Measurements from ENCODE around the gene ZNF618. TPM values are rescaled to one million over a fixed set of nuclear protein-coding genes. Genes with fewer than 3 reads are reported as not detected.

The ZNF618 gene
- polyA plus RNA-seq, 1 of the 3 experiments (the other 2 are of a cell fraction), result 6.2 TPM

DNA sequence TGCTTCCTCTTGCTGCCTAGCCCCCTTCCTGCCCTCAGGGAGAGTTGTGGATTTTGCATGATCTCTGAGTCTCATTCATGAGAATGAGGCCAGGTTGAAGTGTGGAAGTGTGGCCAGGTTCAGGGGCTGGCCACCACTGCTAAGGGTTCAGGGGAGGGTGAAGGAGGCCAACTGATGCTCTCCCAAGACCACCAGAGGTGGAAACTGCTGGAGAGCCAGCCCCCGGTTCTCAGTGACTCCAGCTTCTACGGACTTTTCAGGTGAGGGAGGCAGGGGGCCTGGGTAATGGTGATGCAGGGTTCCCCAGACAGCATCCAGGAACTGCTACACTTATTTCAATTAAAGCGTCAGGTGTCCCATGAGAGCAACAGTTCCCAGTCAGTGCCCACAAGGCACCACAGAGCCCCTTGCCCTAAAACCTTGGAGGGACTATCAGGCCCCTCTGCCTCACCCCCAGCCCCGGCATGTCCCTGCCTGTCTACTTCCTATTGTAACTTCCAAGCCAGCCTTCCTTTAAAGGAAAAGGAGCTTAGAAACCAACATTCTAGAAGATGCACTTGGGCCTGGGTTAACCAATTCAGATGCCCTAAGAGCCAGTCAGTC, 151.9 kb downstream of the ZNF618 start:
- peaks cover 38 to 67% of the 10 kb centered on the region in 2 experiments for H3K36me3 ChIP-seq (replicated peaks in 1 of 2; ENCODE audit: control insufficient read depth in 1 of 2, insufficient read depth in 2 of 2, low read length in 1 of 2)
- ChIA-PET CTCF (no interaction called here), POLR2A (no interaction called here)
- H3F3A ChIP-seq (replicated peaks; ENCODE audit: insufficient read depth), result no peaks in the 10 kb centered on the region
- H3K4me3 ChIP-seq (ENCODE audit: low read depth in 2 of 2, low read length in 1 of 2), result no peak overlapping the region
- no peak overlapping the region for H3K4me2 ChIP-seq
- no peaks in the 10 kb centered on the region; a peak in 1 of 4 replicates for H3K4me1 ChIP-seq (ENCODE audit: control insufficient read depth in 1 of 2, insufficient read depth in 2 of 2, low read depth in 1 of 2, low read length in 1 of 2)
- H3K27me3 ChIP-seq (ENCODE audit: insufficient read depth), result no peaks in the 10 kb centered on the region
- no peaks in the 10 kb centered on the region for H3K9me2 ChIP-seq
- TF ChIP-seq NRF1 (IDR thresholded peaks at IDR 0.05; ENCODE audit: low read depth, low read length), result no peak
- TF ChIP-seq, protein P1, sequence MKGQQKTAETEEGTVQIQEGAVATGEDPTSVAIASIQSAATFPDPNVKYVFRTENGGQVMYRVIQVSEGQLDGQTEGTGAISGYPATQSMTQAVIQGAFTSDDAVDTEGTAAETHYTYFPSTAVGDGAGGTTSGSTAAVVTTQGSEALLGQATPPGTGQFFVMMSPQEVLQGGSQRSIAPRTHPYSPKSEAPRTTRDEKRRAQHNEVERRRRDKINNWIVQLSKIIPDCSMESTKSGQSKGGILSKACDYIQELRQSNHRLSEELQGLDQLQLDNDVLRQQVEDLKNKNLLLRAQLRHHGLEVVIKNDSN (IDR thresholded peaks at IDR 0.05; ENCODE audit: borderline replicate concordance, low read depth), result no peak
- TF ChIP-seq CHD2 (IDR thresholded peaks at IDR 0.05; ENCODE audit: low read length, partially characterized antibody), result no peak
- no peak for TF ChIP-seq POLR2AphosphoS5 (IDR thresholded peaks at IDR 0.05; ENCODE audit: low read depth, low read length)
- TF ChIP-seq SMC3 (IDR thresholded peaks at IDR 0.05; ENCODE audit: low read depth, low read length), result no peak
- TF ChIP-seq TCF12 (IDR thresholded peaks at IDR 0.05), result no peak
- TF ChIP-seq MEF2A (IDR thresholded peaks at IDR 0.05; ENCODE audit: borderline replicate concordance, low read depth), result no peak
- TF ChIP-seq RAD21 (IDR thresholded peaks at IDR 0.05; ENCODE audit: low read length), result no peak
- TF ChIP-seq, protein P2, sequence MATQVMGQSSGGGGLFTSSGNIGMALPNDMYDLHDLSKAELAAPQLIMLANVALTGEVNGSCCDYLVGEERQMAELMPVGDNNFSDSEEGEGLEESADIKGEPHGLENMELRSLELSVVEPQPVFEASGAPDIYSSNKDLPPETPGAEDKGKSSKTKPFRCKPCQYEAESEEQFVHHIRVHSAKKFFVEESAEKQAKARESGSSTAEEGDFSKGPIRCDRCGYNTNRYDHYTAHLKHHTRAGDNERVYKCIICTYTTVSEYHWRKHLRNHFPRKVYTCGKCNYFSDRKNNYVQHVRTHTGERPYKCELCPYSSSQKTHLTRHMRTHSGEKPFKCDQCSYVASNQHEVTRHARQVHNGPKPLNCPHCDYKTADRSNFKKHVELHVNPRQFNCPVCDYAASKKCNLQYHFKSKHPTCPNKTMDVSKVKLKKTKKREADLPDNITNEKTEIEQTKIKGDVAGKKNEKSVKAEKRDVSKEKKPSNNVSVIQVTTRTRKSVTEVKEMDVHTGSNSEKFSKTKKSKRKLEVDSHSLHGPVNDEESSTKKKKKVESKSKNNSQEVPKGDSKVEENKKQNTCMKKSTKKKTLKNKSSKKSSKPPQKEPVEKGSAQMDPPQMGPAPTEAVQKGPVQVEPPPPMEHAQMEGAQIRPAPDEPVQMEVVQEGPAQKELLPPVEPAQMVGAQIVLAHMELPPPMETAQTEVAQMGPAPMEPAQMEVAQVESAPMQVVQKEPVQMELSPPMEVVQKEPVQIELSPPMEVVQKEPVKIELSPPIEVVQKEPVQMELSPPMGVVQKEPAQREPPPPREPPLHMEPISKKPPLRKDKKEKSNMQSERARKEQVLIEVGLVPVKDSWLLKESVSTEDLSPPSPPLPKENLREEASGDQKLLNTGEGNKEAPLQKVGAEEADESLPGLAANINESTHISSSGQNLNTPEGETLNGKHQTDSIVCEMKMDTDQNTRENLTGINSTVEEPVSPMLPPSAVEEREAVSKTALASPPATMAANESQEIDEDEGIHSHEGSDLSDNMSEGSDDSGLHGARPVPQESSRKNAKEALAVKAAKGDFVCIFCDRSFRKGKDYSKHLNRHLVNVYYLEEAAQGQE (IDR thresholded peaks at IDR 0.05; ENCODE audit: low read depth, low read length), result no peak
- TF ChIP-seq EP300 (IDR thresholded peaks at IDR 0.05; ENCODE audit: borderline replicate concordance in 1 of 2, low read depth in 1 of 2, low read length in 1 of 2), result no peak
- TF ChIP-seq NFIC (IDR thresholded peaks at IDR 0.05; ENCODE audit: borderline replicate concordance), result no peak
- no peak for TF ChIP-seq MXI1 (IDR thresholded peaks at IDR 0.05; ENCODE audit: low read depth, low read length)
- no peak for TF ChIP-seq RXRA (IDR thresholded peaks at IDR 0.05; ENCODE audit: borderline replicate concordance, low read depth)
- TF ChIP-seq RFX5 (IDR thresholded peaks at IDR 0.05; ENCODE audit: low read length), result no peak
- no peak overlapping the region for H3K27ac ChIP-seq (ENCODE audit: low read depth in 2 of 2, low read length in 1 of 2)
- no peak for DNase-seq
- 100% methylated on average over 4 of the region's 4 CpGs for WGBS (ENCODE audit: low lambda C conversion rate)
- no peak overlapping the region for H2AFZ ChIP-seq (ENCODE audit: low read depth)
- no peaks in the 10 kb centered on the region for H4K20me1 ChIP-seq (ENCODE audit: insufficient read depth)
- H3K79me2 ChIP-seq (ENCODE audit: insufficient read depth), result no peaks in the 10 kb centered on the region
- no peak overlapping the region for H3K9ac ChIP-seq
- H3K9me3 ChIP-seq, result peaks cover 15% of the 10 kb centered on the region

DNA sequence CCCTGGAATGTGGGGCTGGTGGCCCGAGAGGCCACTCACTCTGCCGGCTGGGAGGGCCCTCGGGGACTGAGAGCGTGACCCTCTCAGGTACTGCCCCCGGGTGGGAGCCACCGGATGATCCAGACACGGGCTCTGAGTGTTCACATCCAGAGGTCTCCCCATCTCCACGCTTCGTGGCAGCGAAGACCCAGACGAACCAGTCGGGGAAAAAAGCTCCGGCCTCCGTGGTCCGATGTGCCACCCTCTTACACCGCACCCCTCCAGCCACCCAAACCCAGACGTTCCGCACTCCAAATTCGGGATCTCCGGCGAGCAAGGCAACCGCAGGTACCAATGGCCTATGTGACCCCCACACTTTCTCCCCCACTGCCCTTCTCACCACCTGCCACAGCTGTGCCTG, 152.5 kb downstream of the ZNF618 start:
- H3F3A ChIP-seq (replicated peaks; ENCODE audit: insufficient read depth), result no peaks in the 10 kb centered on the region
- H3K9me3 ChIP-seq, result peaks cover 8% of the 10 kb centered on the region
- CTCF ChIA-PET, result interaction anchor here (1.2 kb wide), 1 partner anchor 291 kb away, joined by 4 read pairs; no protein-coding TSS in a partner anchor
- no peaks in the 10 kb centered on the region for H3K27me3 ChIP-seq (ENCODE audit: insufficient read depth)
- no peak overlapping the region for H3K27ac ChIP-seq (ENCODE audit: low read depth in 2 of 2, low read length in 1 of 2)
- no peak for DNase-seq
- no peak overlapping the region for H3K4me3 ChIP-seq (ENCODE audit: low read depth in 2 of 2, low read length in 1 of 2)
- H3K36me3 ChIP-seq (replicated peaks in 1 of 2; ENCODE audit: control insufficient read depth in 1 of 2, insufficient read depth in 2 of 2, low read length in 1 of 2), result peaks cover 31 to 64% of the 10 kb centered on the region in 2 experiments
- no peak overlapping the region for H3K4me2 ChIP-seq
- 95% methylated on average over 19 of the region's 22 CpGs for WGBS (ENCODE audit: low lambda C conversion rate)
- H3K9me2 ChIP-seq, result no peaks in the 10 kb centered on the region
- POLR2A ChIA-PET, result no interaction called here
- no peaks in the 10 kb centered on the region for H3K79me2 ChIP-seq (ENCODE audit: insufficient read depth)
- no peak overlapping the region for H3K9ac ChIP-seq
- H4K20me1 ChIP-seq (ENCODE audit: insufficient read depth), result no peaks in the 10 kb centered on the region
- H3K4me1 ChIP-seq (ENCODE audit: control insufficient read depth in 1 of 2, insufficient read depth in 2 of 2, low read depth in 1 of 2, low read length in 1 of 2), result no peaks in the 10 kb centered on the region; a peak in 1 of 4 replicates
- H2AFZ ChIP-seq (ENCODE audit: low read depth), result no peak overlapping the region
- TF ChIP-seq TEAD4 (IDR thresholded peaks at IDR 0.05; ENCODE audit: borderline replicate concordance, insufficient read depth) (no peak), NRF1 (IDR thresholded peaks at IDR 0.05; ENCODE audit: low read depth, low read length) (no peak), MXI1 (IDR thresholded peaks at IDR 0.05; ENCODE audit: low read depth, low read length) (no peak)
- TF ChIP-seq, protein P2 (IDR thresholded peaks at IDR 0.05; ENCODE audit: low read depth, low read length), result no peak
- TF ChIP-seq, protein P1 (IDR thresholded peaks at IDR 0.05; ENCODE audit: borderline replicate concordance, low read depth), result no peak
- TF ChIP-seq, protein P3, sequence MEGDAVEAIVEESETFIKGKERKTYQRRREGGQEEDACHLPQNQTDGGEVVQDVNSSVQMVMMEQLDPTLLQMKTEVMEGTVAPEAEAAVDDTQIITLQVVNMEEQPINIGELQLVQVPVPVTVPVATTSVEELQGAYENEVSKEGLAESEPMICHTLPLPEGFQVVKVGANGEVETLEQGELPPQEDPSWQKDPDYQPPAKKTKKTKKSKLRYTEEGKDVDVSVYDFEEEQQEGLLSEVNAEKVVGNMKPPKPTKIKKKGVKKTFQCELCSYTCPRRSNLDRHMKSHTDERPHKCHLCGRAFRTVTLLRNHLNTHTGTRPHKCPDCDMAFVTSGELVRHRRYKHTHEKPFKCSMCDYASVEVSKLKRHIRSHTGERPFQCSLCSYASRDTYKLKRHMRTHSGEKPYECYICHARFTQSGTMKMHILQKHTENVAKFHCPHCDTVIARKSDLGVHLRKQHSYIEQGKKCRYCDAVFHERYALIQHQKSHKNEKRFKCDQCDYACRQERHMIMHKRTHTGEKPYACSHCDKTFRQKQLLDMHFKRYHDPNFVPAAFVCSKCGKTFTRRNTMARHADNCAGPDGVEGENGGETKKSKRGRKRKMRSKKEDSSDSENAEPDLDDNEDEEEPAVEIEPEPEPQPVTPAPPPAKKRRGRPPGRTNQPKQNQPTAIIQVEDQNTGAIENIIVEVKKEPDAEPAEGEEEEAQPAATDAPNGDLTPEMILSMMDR (IDR thresholded peaks at IDR 0.05), result no peak
